Measurements from ENCODE around the gene ZCWPW2. TPM values are rescaled to one million over a fixed set of nuclear protein-coding genes. Genes with fewer than 3 reads are reported as not detected.

ZCWPW2 gene
- total RNA-seq, 1 experiment from 2014 or later: 0.81 TPM

DNA sequence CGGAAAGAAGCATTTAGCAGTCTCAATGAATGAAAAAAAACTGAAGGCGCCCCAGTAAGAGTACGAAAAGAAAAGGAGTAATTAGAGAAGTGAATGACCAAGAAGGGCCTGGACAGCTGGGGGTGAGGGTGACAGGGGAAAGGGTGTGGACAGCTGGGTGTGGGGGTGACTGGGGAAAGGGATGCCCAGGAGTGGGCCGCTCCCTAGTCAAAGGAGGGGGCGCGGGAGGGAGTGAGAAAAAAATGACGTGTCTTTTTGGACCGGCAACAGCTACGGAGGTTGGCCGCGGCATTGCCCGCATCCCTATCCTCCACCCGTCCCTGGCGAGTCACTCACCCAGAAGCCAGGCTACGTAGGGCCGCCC is 274 bp upstream of the ZCWPW2 start:
- no peak for DNase-seq
- POLR2A ChIA-PET (ENCODE audit: unreplicated experiment): no interaction called here

DNA sequence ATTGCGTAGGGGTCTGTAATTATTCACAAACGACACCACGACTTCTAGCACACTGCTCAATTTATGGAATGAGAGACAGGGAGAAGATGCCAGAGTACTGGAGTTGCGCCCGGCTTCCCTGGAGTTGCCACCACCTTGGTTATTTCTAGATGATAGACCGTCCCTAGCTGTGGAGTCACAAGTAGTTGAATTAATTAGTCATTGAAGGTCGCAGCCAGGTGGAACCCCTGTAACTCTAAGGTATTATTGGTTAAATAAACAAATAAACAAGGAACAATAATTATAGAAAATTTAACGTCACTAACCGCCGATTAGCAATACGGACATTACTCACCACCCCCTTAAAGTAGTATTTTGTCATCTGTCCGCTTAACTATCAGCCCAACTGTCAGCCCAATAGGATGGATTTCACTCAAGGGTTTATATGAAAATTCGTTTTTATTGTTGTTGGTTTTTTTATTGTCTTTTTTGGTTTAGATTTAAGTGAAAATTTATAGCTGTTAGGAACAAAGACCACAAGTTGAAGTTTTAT is 1.0 kb downstream of the ZCWPW2 start:
- peak overlapping the region; percentile 96 for H2AFZ ChIP-seq
- H3K9me2 ChIP-seq (ENCODE audit: insufficient read depth): no peaks in the 10 kb centered on the region
- ChIA-PET POLR2A (ENCODE audit: unreplicated experiment) (interaction anchor here (0.6 kb wide), 2 partner anchors 53 to 1848 kb away, joined by 3 to 6 read pairs; no protein-coding TSS in a partner anchor), CTCF (interaction anchor here (1.0 kb wide), 1 partner anchor 638 kb away, joined by 3 read pairs; no protein-coding TSS in a partner anchor)
- H3F3A ChIP-seq (ENCODE audit: insufficient read depth, low read depth): peaks cover 10% of the 10 kb centered on the region
- H3K36me3 ChIP-seq (ENCODE audit: low read depth): no peaks in the 10 kb centered on the region
- peaks cover 34% of the 10 kb centered on the region for H3K4me1 ChIP-seq (replicated peaks; ENCODE audit: insufficient read depth)
- H3K79me2 ChIP-seq (ENCODE audit: low read depth): peaks cover 48% of the 10 kb centered on the region
- H3K27me3 ChIP-seq (ENCODE audit: insufficient read depth, low read depth): no peaks in the 10 kb centered on the region
- peaks cover 12% of the 10 kb centered on the region; the same call in 1 of the 2 replicates for H3K9me3 ChIP-seq (ENCODE audit: insufficient read depth, low read depth)
- peak overlapping the region; percentile 96 for H3K27ac ChIP-seq
- intact Hi-C loops (cut with micrococcal nuclease; ENCODE audit: unreplicated experiment): no loop called here
- H3K4me3 ChIP-seq: peak overlapping the region; percentile 87
- no peaks in the 10 kb centered on the region for H4K20me1 ChIP-seq (ENCODE audit: insufficient read depth)
- peak overlapping the region; percentile 84 for H3K4me2 ChIP-seq
- no peak for DNase-seq
- no peak for TF ChIP-seq EZH2 (IDR thresholded peaks at IDR 0.05; ENCODE audit: low read depth)
- TF ChIP-seq, protein P1, sequence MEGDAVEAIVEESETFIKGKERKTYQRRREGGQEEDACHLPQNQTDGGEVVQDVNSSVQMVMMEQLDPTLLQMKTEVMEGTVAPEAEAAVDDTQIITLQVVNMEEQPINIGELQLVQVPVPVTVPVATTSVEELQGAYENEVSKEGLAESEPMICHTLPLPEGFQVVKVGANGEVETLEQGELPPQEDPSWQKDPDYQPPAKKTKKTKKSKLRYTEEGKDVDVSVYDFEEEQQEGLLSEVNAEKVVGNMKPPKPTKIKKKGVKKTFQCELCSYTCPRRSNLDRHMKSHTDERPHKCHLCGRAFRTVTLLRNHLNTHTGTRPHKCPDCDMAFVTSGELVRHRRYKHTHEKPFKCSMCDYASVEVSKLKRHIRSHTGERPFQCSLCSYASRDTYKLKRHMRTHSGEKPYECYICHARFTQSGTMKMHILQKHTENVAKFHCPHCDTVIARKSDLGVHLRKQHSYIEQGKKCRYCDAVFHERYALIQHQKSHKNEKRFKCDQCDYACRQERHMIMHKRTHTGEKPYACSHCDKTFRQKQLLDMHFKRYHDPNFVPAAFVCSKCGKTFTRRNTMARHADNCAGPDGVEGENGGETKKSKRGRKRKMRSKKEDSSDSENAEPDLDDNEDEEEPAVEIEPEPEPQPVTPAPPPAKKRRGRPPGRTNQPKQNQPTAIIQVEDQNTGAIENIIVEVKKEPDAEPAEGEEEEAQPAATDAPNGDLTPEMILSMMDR (conservative IDR thresholded peaks at IDR 0.05): no peak
- TSS peak; percentile 59 for BruUV-seq (replicated peaks)

More for the DNA sequence above, 274 bp upstream of the ZCWPW2 start:
- no peaks in the 10 kb centered on the region for H3K36me3 ChIP-seq (ENCODE audit: low read depth)
- peaks cover under 1% of the 10 kb centered on the region; the same call in 1 of the 2 replicates for H3K9me3 ChIP-seq (ENCODE audit: insufficient read depth, low read depth)
- H2AFZ ChIP-seq: peak overlapping the region; percentile 96
- BruUV-seq (replicated peaks): no TSS peak
- H3K9me2 ChIP-seq (ENCODE audit: insufficient read depth): no peaks in the 10 kb centered on the region
- peak overlapping the region; percentile 87 for H3K4me3 ChIP-seq
- peaks cover 34% of the 10 kb centered on the region for H3K4me1 ChIP-seq (replicated peaks; ENCODE audit: insufficient read depth)
- no peaks in the 10 kb centered on the region for H3K27me3 ChIP-seq (ENCODE audit: insufficient read depth, low read depth)
- H3K4me2 ChIP-seq: peak overlapping the region; percentile 84
- no peak for TF ChIP-seq EZH2 (IDR thresholded peaks at IDR 0.05; ENCODE audit: low read depth)
- TF ChIP-seq, protein P1 (conservative IDR thresholded peaks at IDR 0.05): no peak
- H3F3A ChIP-seq (ENCODE audit: insufficient read depth, low read depth): peaks cover 10% of the 10 kb centered on the region
- intact Hi-C loops (cut with micrococcal nuclease; ENCODE audit: unreplicated experiment): loop anchor here (1.0 kb wide), 1 partner anchor 107 kb away; the partner anchor contains the start of gene CMC1
- peaks cover 58% of the 10 kb centered on the region for H3K79me2 ChIP-seq (ENCODE audit: low read depth)
- CTCF ChIA-PET: interaction anchor here (0.7 to 0.8 kb wide), 2 partner anchors 23 to 320 kb away, joined by 3 to 4 read pairs; no protein-coding TSS in a partner anchor
- H4K20me1 ChIP-seq (ENCODE audit: insufficient read depth): no peaks in the 10 kb centered on the region
- H3K27ac ChIP-seq: peak overlapping the region; percentile 96

DNA sequence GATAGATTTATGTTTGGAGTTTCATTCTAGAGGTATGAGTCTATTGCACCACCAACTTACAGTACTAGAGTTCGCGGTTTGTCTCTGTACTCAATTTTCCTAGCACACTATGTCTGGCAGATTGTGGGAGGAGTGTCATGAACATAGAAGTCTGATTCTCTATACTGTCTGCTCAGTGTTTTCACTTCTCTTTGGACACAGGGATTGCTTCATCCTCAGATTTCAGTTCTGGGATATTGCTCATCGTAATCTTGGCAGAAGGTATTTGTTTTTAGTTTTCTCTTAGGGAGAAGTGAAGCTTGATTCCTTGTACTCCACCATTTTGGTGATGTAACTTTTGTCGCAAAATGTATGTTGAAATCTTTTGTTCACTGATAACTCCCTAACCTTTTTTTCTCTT is 27.9 kb downstream of the ZCWPW2 start:
- H3F3A ChIP-seq (ENCODE audit: insufficient read depth, low read depth): no peaks in the 10 kb centered on the region
- no peaks in the 10 kb centered on the region for H3K4me1 ChIP-seq (replicated peaks; ENCODE audit: insufficient read depth)
- CTCF ChIA-PET: no interaction called here
- H2AFZ ChIP-seq: no peak overlapping the region
- H3K4me2 ChIP-seq: no peak overlapping the region
- TF ChIP-seq, protein P1 (conservative IDR thresholded peaks at IDR 0.05): no peak
- no peak for TF ChIP-seq EZH2 (IDR thresholded peaks at IDR 0.05; ENCODE audit: low read depth)
- no peaks in the 10 kb centered on the region for H3K9me2 ChIP-seq (ENCODE audit: insufficient read depth)
- H3K4me3 ChIP-seq: no peak overlapping the region
- no peaks in the 10 kb centered on the region for H3K27me3 ChIP-seq (ENCODE audit: insufficient read depth, low read depth)
- no peak for DNase-seq
- intact Hi-C loops (cut with micrococcal nuclease; ENCODE audit: unreplicated experiment): no loop called here
- H3K79me2 ChIP-seq (ENCODE audit: low read depth): no peaks in the 10 kb centered on the region
- H3K36me3 ChIP-seq (ENCODE audit: low read depth): no peaks in the 10 kb centered on the region
- no TSS peak for BruUV-seq (replicated peaks)
- no peaks in the 10 kb centered on the region for H4K20me1 ChIP-seq (ENCODE audit: insufficient read depth)
- POLR2A ChIA-PET (ENCODE audit: unreplicated experiment): no interaction called here
- no peaks in the 10 kb centered on the region for H3K9me3 ChIP-seq (ENCODE audit: insufficient read depth, low read depth)
- no peak overlapping the region for H3K27ac ChIP-seq

Data from PC-9 (cell line).